ENCODE results near the gene FEV.

Gene FEV

DNA sequence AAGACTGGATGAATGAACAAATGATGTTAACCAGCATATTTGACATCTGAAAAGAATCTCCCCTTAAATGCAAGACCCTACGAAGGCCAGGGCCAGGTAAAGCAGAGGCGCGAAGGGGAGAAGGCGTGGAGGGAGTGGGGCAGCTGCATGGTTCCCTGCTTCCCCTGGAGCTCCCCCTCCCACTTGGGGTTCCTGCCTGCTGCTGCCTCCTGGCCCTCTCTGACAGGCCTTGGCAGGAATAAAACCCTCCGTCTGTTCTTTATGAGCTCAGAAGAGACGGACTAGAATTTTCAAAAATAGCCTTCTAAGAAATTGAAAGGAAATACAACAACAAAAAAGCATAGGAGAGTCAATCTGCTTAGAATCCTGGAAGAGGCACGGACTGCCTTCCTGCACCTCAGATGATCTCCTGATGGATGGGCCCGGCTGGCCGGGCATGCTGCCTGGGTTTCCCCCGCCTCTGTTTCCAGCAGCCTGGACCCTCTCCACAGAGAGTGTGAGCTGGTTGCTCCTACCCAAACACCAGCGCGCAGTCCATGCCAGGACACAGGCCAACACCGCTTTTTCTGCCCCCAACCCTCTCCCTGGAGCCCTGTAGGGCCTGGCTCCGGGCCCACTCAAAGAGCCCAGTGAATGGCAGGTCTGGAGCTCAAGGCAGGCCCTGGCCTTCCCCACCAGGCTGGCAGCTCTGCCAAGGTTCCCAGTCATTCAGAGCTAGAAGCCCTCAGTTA lies 32.4 kb upstream of the FEV start:
- no peak for DNase-seq (ENCODE audit: low read depth, low spot score)

DNA sequence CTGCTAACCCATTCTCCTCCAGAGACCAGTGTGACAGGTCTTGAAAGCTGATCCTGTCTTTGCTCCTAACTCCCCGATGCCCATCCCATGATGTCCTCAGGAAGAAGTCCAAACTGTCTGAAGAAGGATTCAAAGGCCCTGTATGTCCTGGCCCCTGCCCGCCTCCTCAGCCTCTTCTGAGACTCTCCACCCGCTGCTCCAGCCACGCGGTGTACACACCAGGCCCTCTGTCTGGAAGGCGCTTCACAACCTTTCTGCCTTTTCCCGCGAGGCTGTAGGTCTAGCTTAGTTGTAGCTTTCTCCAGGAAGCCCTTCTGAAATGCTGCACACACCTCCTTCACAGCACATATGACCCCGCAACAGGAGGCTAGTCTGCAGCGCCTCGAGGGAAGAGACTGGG lies 31.7 kb upstream of the FEV start:
- no peak for DNase-seq (ENCODE audit: low read depth, low spot score)

DNA sequence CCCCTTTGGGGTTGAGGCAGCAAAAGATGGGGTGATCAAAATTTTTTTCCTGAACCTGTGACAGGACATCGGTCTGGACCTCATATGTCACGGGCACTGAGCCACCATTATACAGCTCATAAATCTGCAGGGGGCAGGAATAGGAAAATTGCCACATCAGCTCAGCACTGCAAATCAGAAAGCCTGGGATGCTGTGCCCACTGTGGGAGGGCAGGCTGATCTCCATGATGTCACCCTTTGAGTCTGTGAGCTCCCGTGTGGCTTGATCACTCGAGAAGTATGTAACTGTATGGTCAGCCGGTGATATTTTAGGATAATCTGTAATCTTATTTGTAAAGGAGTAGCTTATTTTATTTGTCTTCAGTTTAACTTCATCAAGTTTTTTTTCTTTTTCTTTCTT lies 25.9 kb upstream of the FEV start:
- DNase-seq (ENCODE audit: low read depth, low spot score): no peak

DNA sequence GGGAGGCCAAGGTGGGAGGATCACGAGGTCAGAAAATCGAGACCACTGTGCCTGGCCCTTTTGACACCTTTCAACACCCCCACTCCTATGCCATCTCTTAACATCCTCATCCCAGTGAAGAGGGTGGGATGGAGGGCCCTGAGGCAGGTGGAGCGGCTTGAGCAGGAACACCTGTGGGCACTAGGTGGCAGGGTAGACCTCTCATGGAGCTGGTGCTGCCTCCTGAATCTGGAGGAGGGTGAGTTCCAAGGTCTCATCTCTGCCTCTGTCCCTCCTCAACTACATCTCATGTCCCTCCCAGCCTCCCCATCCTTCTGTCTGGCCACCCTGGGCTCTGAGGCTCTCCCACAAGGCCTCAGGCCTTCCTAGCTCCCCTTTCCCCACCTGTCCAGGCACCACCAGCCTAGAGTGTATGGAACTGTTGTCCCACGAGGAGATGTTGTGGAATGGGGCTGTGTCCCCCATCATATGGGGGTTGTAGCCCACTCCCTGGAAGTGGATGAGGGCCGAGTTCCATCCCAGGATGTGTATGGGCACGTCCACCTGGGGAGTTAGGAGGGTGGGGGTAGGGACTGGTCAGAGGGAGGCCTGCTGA lies 25.3 kb upstream of the FEV start:
- DNase-seq (ENCODE audit: low read depth, low spot score): no peak

DNA sequence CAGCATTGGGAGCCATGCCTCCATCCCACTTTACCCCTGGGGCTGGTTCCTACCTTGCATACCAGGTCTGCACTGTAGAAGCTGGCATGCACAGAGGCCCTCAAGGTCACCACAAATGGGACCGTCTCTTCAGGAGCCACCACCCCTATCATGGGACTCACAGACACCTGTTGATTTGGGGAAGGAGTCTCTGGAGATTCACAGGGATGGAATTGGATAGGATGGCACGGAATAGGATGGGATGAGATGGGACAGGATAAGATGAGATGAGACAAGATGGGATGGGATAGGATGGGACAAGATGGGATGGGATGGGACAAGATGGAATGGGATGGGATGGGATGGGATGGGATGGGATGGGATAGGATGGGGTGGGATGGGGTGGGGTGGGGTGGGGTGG lies 24.3 kb upstream of the FEV start:
- DNase-seq (ENCODE audit: low read depth, low spot score): no peak

DNA sequence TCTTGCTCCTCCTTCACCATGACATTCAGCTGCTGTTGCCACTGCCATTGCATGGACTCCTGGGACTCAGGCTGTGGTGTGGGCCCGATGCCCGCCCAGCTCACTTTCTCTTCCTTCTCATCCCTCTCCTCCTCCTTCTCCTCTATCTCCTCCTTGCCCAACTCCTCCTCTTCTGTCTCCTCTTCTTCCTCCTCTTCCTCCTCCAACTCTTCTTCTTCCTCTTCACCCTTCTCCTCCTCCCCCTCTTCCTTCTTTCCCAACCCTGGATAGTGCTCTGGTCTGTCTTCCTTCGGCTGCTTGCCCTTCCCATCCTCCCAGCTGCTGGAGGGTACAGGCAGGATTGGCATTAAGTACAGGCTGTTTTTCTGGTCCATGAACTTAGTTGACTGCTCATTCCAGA lies 19.0 kb upstream of the FEV start:
- no peak for DNase-seq (ENCODE audit: low read depth, low spot score)

DNA sequence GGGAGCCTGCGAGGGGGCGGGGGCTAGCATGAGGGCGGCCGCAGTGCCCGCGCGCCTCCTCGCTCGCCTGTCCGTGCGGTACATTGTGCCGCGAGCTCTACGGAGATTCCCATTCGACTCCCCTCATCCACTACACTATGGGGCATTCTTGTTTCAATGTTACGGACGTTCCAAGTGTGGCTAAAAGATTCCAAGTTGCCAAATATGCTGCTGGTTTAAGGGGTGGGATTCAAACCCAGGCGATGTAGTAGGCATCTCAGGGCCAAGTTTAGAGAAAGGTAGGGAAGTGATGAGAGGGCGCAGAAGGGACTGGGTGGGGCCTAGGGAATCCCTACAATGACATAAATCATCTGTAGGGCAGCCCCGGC lies 18.3 kb upstream of the FEV start:
- DNase-seq (ENCODE audit: low read depth, low spot score): no peak

DNA sequence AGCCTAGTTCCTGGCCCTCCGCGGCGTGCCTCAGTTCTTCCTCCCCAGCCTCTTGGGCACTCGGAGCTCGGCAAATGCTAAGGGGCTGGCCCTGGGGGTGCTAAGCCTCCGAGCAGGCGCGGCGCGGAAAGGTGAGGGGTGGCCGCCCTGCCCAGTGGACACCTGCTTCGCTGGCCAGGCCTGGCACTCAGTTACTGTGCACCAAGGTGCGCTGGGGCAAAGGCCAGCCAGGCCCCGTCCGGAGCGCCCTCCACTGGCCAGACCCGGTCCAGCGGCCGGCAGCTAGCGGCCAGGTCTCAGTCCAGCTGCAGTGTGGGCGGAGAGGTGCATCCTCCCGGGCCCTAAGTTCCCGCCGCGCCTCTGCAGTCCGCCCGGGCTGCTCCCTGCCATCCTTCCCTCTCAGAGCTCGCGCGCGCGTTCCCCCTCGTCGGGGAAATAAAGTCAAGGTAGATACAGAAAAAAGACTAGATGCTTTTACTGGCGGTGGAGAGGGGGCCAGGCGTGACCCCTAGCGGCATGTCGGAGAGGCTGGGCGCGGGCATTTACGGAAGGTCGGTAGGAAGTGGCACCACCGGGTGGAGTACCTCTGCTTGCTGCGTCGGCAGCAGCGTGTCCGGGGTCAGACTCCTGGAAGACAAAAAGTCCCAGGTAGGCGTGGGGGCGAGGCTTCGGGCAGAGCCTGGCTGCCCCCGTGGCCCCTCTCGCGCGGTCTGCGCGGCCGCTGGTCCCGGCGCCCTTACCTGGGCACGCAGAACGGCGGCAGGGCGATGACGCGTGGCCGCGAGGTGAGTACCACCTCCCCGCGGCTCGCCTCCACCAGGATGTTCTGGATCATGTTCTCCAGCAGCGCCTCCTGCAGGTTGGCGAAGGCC lies 17.6 kb upstream of the FEV start:
- DNase-seq (ENCODE audit: low read depth, low spot score): no peak

DNA sequence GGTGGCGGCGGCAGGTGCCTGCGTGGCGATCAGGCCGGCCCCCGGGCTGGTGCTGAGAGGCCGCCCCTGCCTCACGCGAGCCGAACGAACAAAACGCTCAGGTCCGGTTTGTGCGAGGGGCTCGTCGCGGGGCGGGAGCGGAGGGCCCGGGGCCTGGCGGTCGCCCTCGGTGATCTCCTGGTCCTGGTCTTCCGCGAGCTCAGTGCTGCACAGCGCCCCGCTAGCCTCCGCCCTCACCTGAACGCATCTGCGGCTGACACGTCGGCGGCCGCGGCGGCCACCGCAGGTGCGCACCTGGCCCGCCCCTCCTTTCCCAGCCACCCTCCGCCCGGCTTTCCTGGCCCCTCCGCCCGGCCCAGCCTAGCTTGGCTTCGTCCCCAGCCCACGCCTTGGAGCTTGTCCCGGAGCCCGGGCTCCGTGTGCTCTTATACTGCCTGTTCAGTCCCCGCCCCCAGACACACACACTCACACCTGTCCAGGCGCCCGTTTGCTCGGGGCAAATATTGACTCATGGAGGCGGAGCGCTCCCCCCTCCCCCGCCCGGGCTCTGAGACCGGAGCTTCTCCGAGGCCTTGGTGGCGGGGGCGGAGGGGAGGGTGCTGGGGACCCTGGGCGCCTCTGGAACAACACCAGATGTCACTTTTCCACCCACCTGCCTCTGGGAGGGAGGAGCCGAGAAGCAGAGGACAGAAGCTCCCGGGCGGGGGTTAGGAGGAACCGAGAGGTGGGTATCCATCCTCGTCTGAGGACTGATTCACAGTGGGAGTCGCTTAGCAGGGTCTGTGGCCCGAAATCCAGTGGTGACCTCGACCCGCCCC lies 16.8 kb upstream of the FEV start:
- no peak for DNase-seq (ENCODE audit: low read depth, low spot score)

DNA sequence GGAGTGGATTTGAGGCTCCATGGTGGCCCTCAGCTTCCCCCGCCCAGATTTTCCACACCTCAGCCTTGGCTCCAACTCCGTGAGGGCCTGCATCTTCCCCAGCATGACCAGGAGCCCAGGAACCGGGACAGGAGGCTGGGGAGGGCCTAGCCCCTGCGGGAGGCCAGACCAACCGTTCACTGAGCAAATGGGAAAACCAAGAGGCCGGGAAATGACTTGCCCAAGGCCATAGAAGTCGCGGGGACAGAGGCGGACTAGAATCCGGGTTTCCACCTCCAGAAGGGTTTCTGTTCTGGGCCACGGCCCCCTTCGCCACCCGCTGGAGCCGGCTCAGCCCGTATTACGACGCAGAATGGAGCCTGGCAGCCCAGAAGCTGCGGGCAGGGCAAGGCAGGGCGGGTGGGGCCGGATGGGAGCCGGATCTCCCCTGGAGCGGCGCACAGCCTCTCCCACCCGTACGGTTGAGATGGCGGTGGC lies 16.2 kb upstream of the FEV start:
- DNase-seq (ENCODE audit: low read depth, low spot score): no peak

DNA sequence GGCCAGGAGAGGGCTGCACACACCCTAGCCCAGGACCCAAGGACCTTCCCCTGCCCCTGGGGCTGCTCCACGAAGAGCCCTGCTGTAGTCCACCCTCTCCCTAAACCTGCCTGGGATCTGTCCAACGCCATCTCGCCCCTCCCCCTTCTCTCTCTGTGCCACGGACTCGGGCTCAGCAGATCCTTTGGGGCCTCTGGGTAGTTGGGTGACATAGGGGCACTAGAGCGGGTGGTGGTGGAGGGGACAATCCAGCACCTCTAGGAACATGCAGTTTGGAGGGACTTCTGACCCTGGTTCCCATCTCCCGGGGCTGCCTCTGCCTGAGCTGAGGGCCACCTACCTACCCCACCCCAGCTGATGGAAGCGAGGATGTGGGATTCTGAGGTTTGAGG lies 15.6 kb upstream of the FEV start:
- no peak for DNase-seq (ENCODE audit: low read depth, low spot score)

DNA sequence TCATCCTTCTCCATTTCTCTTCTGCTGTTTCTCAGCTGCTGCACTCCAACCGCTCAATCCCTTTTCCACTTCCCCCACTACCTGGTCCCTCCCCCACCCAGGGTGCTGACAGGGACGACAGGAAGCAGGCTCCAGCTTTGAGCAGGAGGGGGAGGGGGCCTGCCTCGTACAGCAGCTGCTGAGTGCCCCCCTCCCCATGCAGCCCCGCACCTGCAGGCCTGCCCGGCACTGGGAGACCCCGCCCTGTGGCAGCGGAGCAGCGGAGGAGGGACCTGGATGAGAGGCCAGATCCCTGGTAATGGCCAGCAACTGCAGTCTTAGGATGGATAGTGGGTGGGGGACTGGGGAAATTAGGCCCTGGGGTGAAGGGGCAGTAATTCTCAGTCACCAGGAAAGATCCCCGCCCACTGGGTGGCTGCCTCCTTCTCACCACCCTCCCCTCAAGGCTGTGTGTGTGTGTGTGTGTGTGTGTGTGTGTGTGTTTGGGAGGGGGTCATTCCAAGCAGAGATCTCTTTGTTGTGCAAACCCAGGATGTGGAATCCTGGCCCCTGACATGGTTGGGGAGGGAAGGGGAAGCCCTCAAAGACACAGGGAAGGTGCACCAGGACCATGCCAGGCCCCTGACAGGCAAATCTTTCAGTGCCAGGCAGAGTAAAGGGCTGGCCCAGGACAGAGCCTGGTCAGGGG lies 15.0 kb upstream of the FEV start:
- DNase-seq (ENCODE audit: low read depth, low spot score): no peak

DNA sequence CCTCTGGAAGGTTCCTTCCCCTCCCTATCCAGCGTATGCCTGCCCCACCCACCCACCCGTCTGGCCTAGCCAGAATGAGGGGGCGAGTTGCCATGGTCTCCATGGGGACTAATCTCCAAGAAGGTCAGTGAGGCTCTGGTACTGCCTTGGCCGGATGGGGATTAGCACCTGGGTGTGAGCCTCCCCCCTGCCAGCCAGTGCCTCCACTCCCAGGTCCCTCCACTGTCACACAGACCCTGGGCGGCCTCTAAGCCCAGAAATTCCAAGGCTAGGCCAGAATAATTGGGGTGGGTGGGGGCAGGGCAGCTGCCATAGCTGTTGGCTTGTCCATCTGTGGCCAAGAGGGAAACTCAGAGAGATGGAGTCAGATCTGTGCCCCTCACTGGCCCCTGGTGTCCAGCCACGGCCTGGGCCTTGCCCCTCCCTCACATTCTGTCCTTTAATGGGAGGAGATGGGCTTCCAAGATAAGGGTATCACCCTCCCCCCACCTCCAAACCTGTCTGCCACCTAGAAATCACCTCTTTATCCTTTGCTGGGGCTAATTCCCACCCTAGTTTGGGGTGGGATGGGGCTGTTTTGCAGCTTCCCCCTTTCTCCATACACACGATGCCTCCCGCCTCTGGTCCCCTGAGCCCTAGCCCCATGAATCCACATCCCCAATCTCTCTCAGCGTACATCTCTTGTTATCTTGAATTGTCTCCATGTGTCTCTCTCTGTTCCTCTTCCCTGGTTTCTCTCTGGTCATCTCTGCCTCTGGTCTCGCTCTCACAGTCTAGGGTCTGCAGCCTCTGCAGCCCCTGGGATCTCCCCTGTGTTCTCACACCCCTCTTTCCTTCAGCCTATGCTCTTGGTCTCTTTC lies 14.3 kb upstream of the FEV start:
- no peak for DNase-seq (ENCODE audit: low read depth, low spot score)

DNA sequence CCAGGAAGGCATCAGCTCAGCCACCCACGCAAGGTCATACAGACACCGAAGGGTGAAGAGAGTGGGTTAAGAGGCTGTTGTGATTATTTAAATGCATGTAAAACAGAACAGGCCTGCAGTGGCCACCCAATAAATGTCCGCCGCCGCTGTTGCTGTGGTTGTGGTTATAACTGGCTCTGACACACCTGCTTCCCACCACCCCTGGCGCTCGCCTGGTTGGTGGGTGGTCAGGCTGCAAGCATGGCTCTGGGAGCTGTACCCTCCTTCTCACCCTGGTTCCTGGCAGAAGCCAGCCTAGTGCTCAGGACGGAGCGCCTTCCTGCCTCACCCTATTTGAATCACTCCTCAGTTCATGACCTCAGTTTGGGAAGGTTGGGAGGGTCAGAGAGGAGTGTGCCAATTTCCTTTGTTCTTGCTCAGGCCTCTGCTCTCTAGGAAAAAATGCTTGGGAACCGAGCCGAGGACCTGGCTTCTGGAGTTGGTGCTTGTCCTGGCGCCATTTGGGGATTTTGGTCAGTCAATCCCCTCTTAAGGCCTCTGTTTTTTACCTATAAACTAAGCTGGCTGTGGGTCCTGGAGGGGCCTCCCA lies 13.5 kb upstream of the FEV start:
- DNase-seq (ENCODE audit: low read depth, low spot score): no peak

DNA sequence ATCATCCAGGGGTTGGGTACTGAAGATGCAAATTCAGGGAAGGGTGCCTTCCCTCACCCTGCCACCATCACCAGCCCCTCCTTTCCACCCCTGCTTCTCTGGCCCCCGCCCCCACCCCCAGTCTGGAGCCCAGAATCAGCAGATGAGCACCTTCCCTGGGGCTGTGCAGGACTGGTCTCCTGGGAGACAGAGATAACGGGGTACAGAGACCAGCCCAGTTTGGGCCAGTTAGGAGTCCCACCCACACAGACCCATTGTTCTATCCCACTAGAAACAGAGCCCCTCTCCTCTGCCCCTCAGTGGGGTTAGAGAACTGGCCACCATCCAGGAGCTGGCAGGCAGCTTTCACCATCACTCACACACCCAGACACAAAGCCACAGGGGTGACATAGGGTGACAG lies 12.7 kb upstream of the FEV start:
- no peak for DNase-seq (ENCODE audit: low read depth, low spot score)

DNA sequence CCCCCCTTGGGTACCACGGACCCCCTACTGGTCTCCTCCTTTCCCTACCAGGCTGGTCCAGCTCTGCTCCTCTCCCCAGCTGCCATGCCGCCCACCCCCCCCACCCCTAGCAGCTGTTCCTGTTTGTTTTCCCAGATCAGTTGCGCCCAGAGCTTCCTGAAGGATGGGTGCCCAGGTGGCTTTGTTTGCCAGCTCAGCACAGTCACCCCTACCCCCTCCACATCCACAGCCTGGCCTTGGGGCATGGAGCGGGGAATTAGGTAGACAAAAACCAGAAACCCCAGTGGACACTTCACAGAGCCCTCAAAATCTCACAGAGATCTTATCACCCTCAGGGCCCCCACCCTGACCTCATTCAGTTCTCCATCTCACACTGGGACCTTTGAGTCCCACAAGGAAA lies 12.0 kb upstream of the FEV start:
- DNase-seq (ENCODE audit: low read depth, low spot score): no peak

DNA sequence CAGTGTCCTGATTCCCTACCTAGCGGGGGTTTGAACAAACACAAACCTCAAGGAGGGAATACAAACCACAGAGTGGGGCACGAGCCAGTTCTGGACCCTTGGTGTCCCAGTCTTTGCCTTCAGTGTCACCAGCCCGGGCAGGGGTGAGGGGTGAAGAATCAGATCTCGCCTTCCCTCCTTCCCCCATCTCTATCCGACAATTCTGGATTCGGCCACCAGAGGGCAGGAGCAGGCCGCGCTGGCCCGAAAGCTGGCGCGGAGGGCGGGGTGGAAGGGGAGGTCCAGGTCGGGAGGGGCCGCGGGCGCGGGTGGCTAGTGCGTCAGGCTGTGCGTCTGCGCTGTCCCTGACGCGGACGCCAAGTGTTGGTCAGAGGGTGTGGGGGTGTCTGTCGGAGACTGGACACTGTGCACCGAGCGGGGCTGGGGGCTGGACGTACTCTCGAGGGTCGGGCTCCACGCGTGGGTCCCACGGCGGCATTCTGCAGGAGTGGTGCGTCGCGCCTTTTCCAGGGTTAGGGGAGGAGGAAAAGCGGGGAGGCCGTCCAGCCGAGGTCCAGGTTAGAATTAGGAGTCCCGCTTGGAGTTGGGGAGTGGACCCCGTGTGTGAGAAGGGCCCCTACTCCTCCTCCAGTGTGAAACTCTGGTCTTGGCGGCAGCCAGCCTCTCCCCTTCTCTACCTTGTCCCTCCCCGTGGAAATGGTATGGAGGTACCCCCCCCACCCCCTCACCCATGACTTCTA lies 11.2 kb upstream of the FEV start:
- DNase-seq (ENCODE audit: low read depth, low spot score): no peak

DNA sequence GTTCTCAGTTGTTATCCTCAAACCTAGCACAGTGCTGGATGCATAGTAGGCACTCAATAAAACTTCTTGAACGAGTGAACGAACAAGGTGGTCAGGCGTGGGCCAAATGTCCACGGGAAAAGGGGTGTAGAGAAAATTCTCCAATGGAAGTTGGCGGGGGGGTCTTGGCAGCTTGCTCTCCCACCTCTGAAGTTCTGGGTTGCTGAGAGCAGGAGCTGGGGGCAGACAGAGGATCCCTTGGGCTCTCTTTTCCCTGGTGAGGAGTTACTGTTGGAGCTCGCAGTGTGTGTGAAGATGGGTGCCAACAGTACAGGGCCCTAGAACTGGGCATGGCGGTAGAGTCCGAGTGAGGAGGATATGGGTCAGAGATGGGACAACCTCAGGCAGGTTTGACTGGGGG lies 10.6 kb upstream of the FEV start:
- DNase-seq (ENCODE audit: low read depth, low spot score): no peak
